ENCODE measurements around the gene KRTAP4-9.
A peak's percentile ranks its signal among the peaks of the same experiment; 100 is the strongest.
"Not testable (repeated sequence)": the region's sequence is repeated elsewhere in the genome, so short reads cannot be mapped to it uniquely, and the experiment has no call there.

The KRTAP4-9 gene

DNA sequence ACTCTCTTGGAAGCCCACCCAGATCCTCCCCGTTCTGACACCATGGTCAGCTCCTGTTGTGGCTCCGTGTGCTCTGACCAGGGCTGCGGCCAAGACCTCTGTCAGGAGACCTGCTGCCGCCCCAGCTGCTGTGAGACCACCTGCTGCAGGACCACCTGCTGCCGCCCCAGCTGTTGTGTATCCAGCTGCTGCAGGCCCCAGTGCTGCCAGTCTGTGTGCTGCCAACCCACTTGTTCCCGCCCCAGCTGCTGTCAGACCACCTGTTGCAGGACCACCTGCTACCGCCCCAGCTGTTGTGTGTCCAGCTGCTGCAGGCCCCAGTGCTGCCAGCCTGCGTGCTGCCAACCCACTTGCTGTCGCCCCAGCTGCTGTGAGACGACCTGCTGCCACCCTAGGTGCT, at the start of gene KRTAP4-9:
Gene KRTAP4-9, plus strand, starts transcription at position 43 of the 400 bp plus-strand sequence. Its CDS starts 0 bp downstream, at position 43.
- not testable (repeated sequence) for DNase-seq

DNA sequence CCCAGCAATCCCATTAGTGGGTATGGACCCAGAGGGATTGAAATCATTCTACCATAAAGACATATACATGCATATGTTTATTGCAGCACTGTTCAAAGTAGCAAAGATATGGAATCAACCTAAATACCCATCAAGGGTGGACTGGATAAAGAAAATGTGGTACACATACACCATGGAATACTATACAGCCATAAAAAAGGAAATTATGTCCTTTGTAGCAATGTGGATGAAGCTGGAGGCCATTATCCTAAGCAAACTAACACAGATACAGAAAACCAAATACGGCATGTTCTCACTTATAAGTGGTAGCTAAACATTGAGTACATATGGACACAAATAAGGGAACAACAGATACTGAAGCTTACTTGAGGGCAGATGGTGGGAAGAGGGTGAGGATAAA, 47.6 kb upstream of the KRTAP4-9 start:
- DNase-seq: no peak

DNA sequence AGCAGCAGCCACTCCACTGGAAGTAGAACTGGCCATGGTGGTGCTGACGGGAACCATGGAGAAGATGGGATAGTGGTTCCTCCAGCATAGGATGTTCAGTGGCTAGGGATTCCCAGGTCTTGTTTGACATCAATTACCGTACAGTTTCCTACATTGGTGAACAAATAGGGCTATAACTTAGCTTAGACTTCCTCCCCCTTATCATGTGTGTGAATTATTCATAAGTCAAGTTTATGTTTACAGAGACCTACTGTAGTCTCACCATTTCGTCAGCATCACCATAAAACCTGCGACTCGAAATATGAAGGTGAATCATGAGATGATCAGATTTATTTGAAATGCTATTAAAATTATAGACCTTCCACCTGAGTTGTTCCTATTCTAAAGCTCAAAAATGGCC, 46.4 kb upstream of the KRTAP4-9 start:
- DNase-seq: no peak

- DNase-seq: not testable (repeated sequence)
Measured at GRCh38 chr17:41059276-41060051, 45.7 kb upstream of the KRTAP4-9 start.

- DNase-seq: no peak
Measured at GRCh38 chr17:41060052-41060604, 45.1 kb upstream of the KRTAP4-9 start, which contains the start of gene KRTAP2-3. KRTAP2-3 (minus strand) TSS chr17:41060114; CDS start chr17:41060050, 64 bp downstream.

DNA sequence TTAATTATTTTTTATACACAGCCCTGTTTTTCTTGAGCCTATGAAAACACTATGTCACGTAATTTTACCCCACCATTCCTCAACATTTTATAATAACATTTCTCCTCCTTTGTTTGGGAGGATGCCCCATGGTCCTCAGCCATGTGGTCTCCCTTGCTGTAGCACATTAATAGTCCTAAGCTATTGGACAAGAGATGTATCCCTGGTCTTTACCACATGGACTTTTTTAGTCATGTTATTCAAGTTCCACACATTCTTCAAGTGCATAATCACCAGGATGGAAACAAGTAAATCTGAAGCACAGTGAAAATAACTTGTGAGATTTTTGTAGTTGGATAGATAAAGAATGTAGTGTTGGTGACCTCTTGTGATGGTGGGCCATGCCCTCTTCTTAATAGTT, 43.2 kb upstream of the KRTAP4-9 start:
- DNase-seq: no peak

- DNase-seq: no peak
Measured at GRCh38 chr17:41063449-41063848, 41.7 kb upstream of the KRTAP4-9 start.

- no peak for DNase-seq
Measured at GRCh38 chr17:41064301-41064700, 40.9 kb upstream of the KRTAP4-9 start.

- not testable (repeated sequence) for DNase-seq
Measured at GRCh38 chr17:41065016-41065689, 40.0 kb upstream of the KRTAP4-9 start.

DNA sequence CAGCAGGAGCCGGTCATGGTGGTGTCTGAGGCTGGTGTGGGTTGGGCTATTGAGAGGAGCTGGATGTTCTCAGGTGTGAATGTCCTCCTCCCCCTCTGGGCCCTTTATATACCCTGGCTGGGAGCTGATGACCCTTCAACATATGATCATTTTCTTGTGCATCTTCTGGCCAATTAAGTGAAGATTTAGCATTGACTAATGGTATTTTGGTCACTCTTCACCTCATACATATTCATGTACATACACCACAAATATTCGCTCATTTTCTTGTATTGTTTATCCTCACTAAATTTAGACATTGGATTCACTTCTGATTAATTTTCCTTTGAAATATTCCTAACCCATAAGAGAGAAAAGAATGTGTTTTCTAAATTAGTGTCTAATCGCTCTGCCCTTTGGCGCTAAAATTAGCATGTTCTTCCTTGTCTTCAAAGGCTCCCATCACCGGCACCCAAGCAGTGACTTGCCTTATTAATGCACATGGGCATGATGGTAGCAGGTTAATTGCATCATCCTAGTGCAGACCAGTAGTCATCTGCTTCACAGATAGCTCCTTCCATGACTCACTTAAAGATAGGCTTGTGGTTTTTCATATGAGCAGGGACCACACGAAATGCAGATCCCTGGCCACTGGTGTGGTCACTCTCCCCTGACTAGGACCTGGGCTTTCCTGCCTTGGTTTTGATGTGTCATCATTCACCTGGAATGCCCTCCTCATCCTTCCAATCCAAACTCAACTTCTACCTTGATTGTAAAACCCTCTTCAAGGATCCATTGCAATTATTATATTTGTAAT, 39.2 kb upstream of the KRTAP4-9 start, which contains the start of gene KRTAP2-4:
Gene KRTAP2-4, minus strand, starts transcription at position 51 of the 796 bp plus-strand sequence. Its CDS starts 34 bp downstream, at position 17.
- no peak for DNase-seq

DNA sequence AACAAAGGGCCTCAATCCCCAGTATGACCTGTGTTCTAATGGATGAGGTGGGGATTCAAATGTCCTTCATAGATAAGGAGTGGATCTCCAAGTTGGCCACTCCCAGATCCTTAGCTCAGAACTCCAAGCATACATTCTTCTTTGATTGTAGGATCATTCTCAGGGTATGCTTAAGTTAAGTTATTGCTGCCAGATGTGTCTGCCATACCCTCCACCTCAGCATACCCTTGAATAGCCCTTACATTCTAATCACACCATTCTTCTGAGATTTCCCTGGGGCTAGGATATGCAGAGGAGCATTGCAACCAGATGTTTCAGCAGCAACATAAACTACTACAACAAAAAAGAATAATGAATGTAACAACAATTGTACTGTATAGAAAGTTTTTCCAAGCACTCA, 37.9 kb upstream of the KRTAP4-9 start:
- no peak for DNase-seq

DNA sequence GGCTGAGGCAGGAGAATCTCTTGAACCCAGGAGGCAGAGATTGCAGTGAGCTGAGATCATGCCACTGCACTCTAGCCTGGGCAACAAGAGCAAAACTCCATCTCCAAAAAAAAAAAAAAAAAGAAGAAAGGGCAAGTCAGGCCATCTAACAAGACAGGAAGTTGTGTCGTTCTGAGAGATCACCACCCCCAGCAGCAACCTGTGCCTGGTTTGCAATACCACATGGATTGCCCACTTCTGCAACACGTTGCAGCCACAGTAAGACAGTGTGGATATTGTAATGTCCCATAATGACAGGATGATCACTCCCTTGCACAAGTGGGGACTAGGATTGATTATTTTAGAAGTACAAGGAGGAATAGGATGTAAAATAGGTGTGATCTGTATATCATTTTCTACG, 36.2 kb upstream of the KRTAP4-9 start:
- DNase-seq: no peak

DNA sequence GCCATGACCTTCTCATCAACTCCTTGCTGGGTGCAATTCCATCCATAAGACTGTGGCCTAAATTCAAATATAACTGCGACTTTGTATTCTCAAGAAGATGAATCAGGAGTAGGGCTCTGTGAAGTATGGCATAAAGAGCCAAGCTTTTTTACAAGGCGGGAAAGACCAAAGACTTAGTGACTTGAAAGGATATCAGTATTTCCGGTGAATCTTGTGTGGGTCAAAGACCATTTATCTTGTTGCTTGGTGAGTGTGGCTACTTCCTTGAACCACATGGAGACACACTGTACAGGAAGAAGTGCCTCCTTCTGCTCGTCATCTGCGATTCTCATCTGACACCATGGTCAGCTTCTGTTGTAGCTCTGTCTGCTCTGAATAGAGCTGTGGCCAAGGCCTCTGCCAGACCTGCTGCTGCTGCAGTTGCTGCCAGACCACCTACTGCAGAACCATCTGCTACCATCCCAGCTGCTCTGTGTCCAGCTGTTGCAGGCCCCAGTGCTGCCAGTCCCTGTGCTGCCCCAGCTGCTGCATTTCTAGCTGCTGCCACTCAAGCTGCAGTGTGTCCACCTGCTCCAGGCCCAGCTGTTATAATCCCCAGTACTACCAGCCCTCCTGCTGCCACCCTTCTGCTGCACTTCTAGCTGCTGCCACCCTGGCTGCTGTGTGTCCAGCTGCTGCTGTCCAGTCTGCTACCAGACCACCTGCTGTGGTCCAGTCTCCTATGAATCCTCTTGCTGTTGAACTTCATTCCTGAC, 33.4 kb upstream of the KRTAP4-9 start:
- peak in 1 of 3 experiments; percentile 24 for DNase-seq

GRCh38 chr17:41073676-41074075, 31.5 kb upstream of the KRTAP4-9 start:
- DNase-seq: no peak

- no peak for DNase-seq
Measured at GRCh38 chr17:41076788-41077187, 28.4 kb upstream of the KRTAP4-9 start.

DNA sequence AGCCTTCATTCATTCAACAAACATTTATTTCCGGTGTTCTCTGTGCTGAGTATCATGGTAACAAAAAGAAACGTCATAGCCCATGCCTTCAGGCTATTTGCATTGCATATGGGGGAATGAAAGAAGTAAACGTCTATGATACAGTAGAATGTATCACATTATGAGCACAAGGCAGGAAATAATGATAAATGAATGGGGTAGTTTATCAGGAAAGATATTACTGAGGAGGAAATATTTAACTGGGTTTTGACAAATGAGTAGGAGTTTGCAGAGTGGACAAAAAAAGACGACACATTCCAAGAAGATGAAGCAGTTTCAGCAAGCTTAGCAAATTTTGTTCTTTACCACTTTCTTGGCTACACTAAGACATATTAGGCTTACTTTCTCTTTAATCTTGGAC, 22.6 kb upstream of the KRTAP4-9 start:
- DNase-seq: peak in 1 of 3 experiments; percentile 12

GRCh38 chr17:41083427-41083826, 21.8 kb upstream of the KRTAP4-9 start:
- not testable (repeated sequence) for DNase-seq

- DNase-seq: not testable (repeated sequence)
Measured at GRCh38 chr17:41084100-41084856, 20.9 kb upstream of the KRTAP4-9 start, which contains the start of gene KRTAP4-7. KRTAP4-7 (plus strand) TSS chr17:41084150; CDS start chr17:41084207, 57 bp downstream.

- not testable (repeated sequence) for DNase-seq
Measured at GRCh38 chr17:41088760-41089352, 16.3 kb upstream of the KRTAP4-9 start.

- DNase-seq: no peak
Measured at GRCh38 chr17:41096055-41096454, 9.1 kb upstream of the KRTAP4-9 start.

DNA sequence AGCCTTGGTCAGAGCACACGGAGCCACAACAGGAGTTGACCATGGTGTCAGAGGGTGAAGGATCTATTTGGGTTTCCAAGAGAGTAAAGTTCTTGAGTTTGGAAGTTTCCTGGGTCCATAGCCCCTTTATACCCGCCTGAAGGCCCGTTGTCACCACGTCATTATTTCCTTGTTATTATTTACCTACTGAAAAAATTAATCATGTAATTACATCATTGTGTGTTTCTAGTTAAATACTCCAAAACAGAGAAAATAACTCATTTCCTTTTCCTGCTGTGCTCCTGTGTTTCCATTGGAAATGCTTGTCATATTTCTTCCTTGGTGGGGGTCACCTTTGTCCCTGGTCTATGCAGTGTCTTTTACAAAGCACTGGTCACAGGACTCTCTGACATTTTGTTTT, 7.1 kb upstream of the KRTAP4-9 start, which contains the start of gene KRTAP4-8:
Gene KRTAP4-8, minus strand, starts transcription at position 101 of the 400 bp plus-strand sequence. Its CDS starts 58 bp downstream, at position 43.
- DNase-seq: no peak
